ENCODE data around the gene MTCL1. TPM values are rescaled to one million over a fixed set of nuclear protein-coding genes. Genes with fewer than 3 reads are reported as not detected.

The MTCL1 gene
- total RNA-seq, 5 donors from 2014 or later (not counting 1 experiment from before 2014, with no cell fraction given): 0.40 to 0.98 (median 0.83) TPM

- 91% methylated on average over 8 of the region's 9 CpGs for WGBS (ENCODE audit: insufficient coverage)
- Mint-ChIP-seq H3K4me1 (peaks cover 30 to 34% (median 33%) of the 10 kb centered on the region in 3 donors), H3K27ac (no peak overlapping the region), H3K27me3 (no peaks in the 10 kb centered on the region), H3K9me3 (no peaks in the 10 kb centered on the region), H3K36me3 (no peaks in the 10 kb centered on the region), H3K4me3 (no peak overlapping the region)
- Histone ChIP-seq H3K27ac (ENCODE audit: low read length) (no peak overlapping the region), H3K9me3 (no peaks in the 10 kb centered on the region), H3K27me3 (replicated peaks in 1 of 2; ENCODE audit: control insufficient read depth in 2 of 2, extremely low read depth in 1 of 2, insufficient read depth in 2 of 2, low read length in 1 of 2) (no peaks in the 10 kb centered on the region), H3K4me1 (ENCODE audit: control insufficient read depth in 1 of 2, extremely low read depth in 1 of 2, insufficient read depth in 2 of 2, low read length in 2 of 2) (peaks cover 19 to 23% of the 10 kb centered on the region in 2 experiments), H3K4me3 (ENCODE audit: control insufficient read depth in 1 of 2, extremely low read depth in 1 of 2, low read length in 1 of 2) (no peak overlapping the region), H3K36me3 (ENCODE audit: control insufficient read depth in 2 of 2, extremely low read depth in 1 of 2, insufficient read depth in 1 of 2, low read length in 1 of 2) (no peaks in the 10 kb centered on the region)
- CTCF ChIA-PET: no interaction called here
- no peak for DNase-seq
- ATAC-seq (replicated peaks in 1 of 4): no peak
- POLR2A ChIA-PET: no interaction called here
Measured at GRCh38 chr18:8751692-8752091, 46.3 kb downstream of the MTCL1 start.

DNA sequence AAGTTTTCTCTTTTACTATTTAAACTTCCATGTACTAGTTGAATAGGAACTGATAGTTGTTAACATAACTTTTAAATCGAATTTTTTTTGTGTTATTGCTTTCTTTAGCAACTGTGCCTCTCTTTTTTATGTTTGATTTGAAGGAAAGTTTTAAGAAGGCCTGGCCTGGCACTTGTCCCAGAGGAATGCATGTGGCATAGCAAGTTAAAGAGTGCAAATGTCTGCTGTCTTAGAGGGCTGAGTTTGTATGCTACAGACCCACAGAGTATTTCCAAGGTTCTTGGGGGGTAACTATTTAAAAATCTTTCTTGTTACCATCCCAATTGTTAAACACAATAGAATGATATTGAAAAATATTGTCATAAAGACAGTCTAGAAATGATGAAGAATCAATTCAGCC, 47.0 kb downstream of the MTCL1 start:
- H3K9me3 ChIP-seq: no peaks in the 10 kb centered on the region
- no peaks in the 10 kb centered on the region for H3K27me3 ChIP-seq (replicated peaks in 1 of 2; ENCODE audit: control insufficient read depth in 2 of 2, extremely low read depth in 1 of 2, insufficient read depth in 2 of 2, low read length in 1 of 2)
- ATAC-seq (replicated peaks in 1 of 4) (no peak), DNase-seq (no peak)
- H3K27ac ChIP-seq (ENCODE audit: low read length): no peak overlapping the region
- POLR2A ChIA-PET: no interaction called here
- Mint-ChIP-seq H3K9me3 (no peaks in the 10 kb centered on the region), H3K4me1 (peaks cover 35 to 39% (median 38%) of the 10 kb centered on the region in 3 donors), H3K36me3 (no peaks in the 10 kb centered on the region), H3K27me3 (no peaks in the 10 kb centered on the region), H3K27ac (no peak overlapping the region), H3K4me3 (no peak overlapping the region)
- CTCF ChIA-PET: no interaction called here
- no peak overlapping the region for H3K4me3 ChIP-seq (ENCODE audit: control insufficient read depth in 1 of 2, extremely low read depth in 1 of 2, low read length in 1 of 2)
- peaks cover 25 to 28% of the 10 kb centered on the region in 2 experiments for H3K4me1 ChIP-seq (ENCODE audit: control insufficient read depth in 1 of 2, extremely low read depth in 1 of 2, insufficient read depth in 2 of 2, low read length in 2 of 2)
- WGBS (ENCODE audit: insufficient coverage): no CpG with 5 or more reads among the region's 1 CpG
- H3K36me3 ChIP-seq (ENCODE audit: control insufficient read depth in 2 of 2, extremely low read depth in 1 of 2, insufficient read depth in 1 of 2, low read length in 1 of 2): no peaks in the 10 kb centered on the region

GRCh38 chr18:8754995-8755960, 49.9 kb downstream of the MTCL1 start:
- no peaks in the 10 kb centered on the region for H3K36me3 Mint-ChIP-seq
- H3K4me1 Mint-ChIP-seq: peaks cover 34 to 44% (median 41%) of the 10 kb centered on the region in 3 donors
- H3K27ac ChIP-seq (ENCODE audit: low read length): peak overlapping the region; percentile 31
- H3K4me1 ChIP-seq (ENCODE audit: control insufficient read depth in 1 of 2, extremely low read depth in 1 of 2, insufficient read depth in 2 of 2, low read length in 2 of 2): peaks cover 25% of the 10 kb centered on the region in 2 experiments
- no peaks in the 10 kb centered on the region for H3K9me3 Mint-ChIP-seq
- DNase-seq (peak; percentile 14 to 78 (median 61)), ATAC-seq (replicated peaks in 1 of 4) (peak; percentile 95 to 100 (median 100))
- H3K36me3 ChIP-seq (ENCODE audit: control insufficient read depth in 2 of 2, extremely low read depth in 1 of 2, insufficient read depth in 1 of 2, low read length in 1 of 2): no peaks in the 10 kb centered on the region
- peak overlapping the region; percentile 61 to 67 (median 65) for H3K4me3 Mint-ChIP-seq
- H3K27me3 ChIP-seq (replicated peaks in 1 of 2; ENCODE audit: control insufficient read depth in 2 of 2, extremely low read depth in 1 of 2, insufficient read depth in 2 of 2, low read length in 1 of 2): peaks cover 0 to 7% of the 10 kb centered on the region in 2 experiments
- peak overlapping the region; percentile 9 to 40 for H3K4me3 ChIP-seq (ENCODE audit: control insufficient read depth in 1 of 2, extremely low read depth in 1 of 2, low read length in 1 of 2)
- peak overlapping the region; percentile 56 to 69 for H3K27ac Mint-ChIP-seq
- CTCF ChIA-PET: no interaction called here
- H3K9me3 ChIP-seq: no peaks in the 10 kb centered on the region
- POLR2A ChIA-PET: no interaction called here
- WGBS (ENCODE audit: insufficient coverage): 89% methylated on average over 10 of the region's 20 CpGs
- H3K27me3 Mint-ChIP-seq: peaks cover 2 to 12% of the 10 kb centered on the region in 2 donors

DNA sequence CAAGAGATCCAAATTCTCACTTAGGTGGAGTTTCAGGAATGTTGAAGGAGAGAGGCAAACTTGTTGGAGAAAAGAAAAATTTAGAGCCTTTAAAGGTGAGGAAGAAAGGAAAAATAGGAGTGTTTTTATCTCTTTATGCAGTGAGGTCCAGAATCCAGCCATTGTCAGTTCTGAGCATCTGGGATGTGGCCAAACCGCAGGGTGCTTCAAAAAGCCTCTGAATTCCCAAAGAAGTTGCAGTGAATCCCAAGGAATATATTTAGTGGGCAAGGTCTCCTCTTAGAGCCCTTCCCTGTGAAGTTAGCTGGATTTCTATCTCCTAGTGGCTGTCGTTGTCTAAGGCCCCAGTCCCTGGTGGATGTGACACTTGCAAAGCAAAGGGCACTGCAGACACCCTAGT, 51.2 kb downstream of the MTCL1 start:
- ChIA-PET CTCF (no interaction called here), POLR2A (no interaction called here)
- Histone ChIP-seq H3K27ac (ENCODE audit: low read length) (no peak overlapping the region), H3K4me1 (ENCODE audit: control insufficient read depth in 1 of 2, extremely low read depth in 1 of 2, insufficient read depth in 2 of 2, low read length in 2 of 2) (peaks cover 23% of the 10 kb centered on the region in 2 experiments), H3K9me3 (no peaks in the 10 kb centered on the region), H3K27me3 (replicated peaks in 1 of 2; ENCODE audit: control insufficient read depth in 2 of 2, extremely low read depth in 1 of 2, insufficient read depth in 2 of 2, low read length in 1 of 2) (peaks cover 0 to 8% of the 10 kb centered on the region in 2 experiments), H3K36me3 (ENCODE audit: control insufficient read depth in 2 of 2, extremely low read depth in 1 of 2, insufficient read depth in 1 of 2, low read length in 1 of 2) (no peaks in the 10 kb centered on the region), H3K4me3 (ENCODE audit: control insufficient read depth in 1 of 2, extremely low read depth in 1 of 2, low read length in 1 of 2) (no peak overlapping the region)
- WGBS (ENCODE audit: insufficient coverage): 73% methylated on average over 2 of the region's 2 CpGs
- peaks cover 2 to 15% of the 10 kb centered on the region in 2 donors for H3K27me3 Mint-ChIP-seq
- ATAC-seq (replicated peaks in 1 of 4) (no peak), DNase-seq (no peak)
- peaks cover 29 to 41% (median 38%) of the 10 kb centered on the region in 3 donors for H3K4me1 Mint-ChIP-seq
- no peaks in the 10 kb centered on the region for H3K36me3 Mint-ChIP-seq
- no peak overlapping the region for H3K27ac Mint-ChIP-seq
- H3K9me3 Mint-ChIP-seq: peaks cover 3 to 6% (median 4%) of the 10 kb centered on the region in 3 donors
- H3K4me3 Mint-ChIP-seq: no peak overlapping the region

GRCh38 chr18:8757396-8757997, 52.1 kb downstream of the MTCL1 start:
- peaks cover 23% of the 10 kb centered on the region in 2 experiments for H3K4me1 ChIP-seq (ENCODE audit: control insufficient read depth in 1 of 2, extremely low read depth in 1 of 2, insufficient read depth in 2 of 2, low read length in 2 of 2)
- Mint-ChIP-seq H3K27me3 (peaks cover 2 to 22% of the 10 kb centered on the region in 2 donors), H3K27ac (no peak overlapping the region), H3K4me1 (peaks cover 29 to 41% (median 38%) of the 10 kb centered on the region in 3 donors), H3K9me3 (peaks cover 4 to 15% (median 9%) of the 10 kb centered on the region in 3 donors), H3K36me3 (peaks cover 4% of the 10 kb centered on the region), H3K4me3 (no peak overlapping the region)
- no peaks in the 10 kb centered on the region for H3K36me3 ChIP-seq (ENCODE audit: control insufficient read depth in 2 of 2, extremely low read depth in 1 of 2, insufficient read depth in 1 of 2, low read length in 1 of 2)
- 53% methylated on average over 6 of the region's 7 CpGs for WGBS (ENCODE audit: insufficient coverage)
- H3K27ac ChIP-seq (ENCODE audit: low read length): no peak overlapping the region
- DNase-seq (no peak), ATAC-seq (replicated peaks in 1 of 4) (no peak)
- POLR2A ChIA-PET: no interaction called here
- peaks cover 0 to 8% of the 10 kb centered on the region in 2 experiments for H3K27me3 ChIP-seq (replicated peaks in 1 of 2; ENCODE audit: control insufficient read depth in 2 of 2, extremely low read depth in 1 of 2, insufficient read depth in 2 of 2, low read length in 1 of 2)
- CTCF ChIA-PET: no interaction called here
- no peaks in the 10 kb centered on the region for H3K9me3 ChIP-seq
- no peak overlapping the region for H3K4me3 ChIP-seq (ENCODE audit: control insufficient read depth in 1 of 2, extremely low read depth in 1 of 2, low read length in 1 of 2)

DNA sequence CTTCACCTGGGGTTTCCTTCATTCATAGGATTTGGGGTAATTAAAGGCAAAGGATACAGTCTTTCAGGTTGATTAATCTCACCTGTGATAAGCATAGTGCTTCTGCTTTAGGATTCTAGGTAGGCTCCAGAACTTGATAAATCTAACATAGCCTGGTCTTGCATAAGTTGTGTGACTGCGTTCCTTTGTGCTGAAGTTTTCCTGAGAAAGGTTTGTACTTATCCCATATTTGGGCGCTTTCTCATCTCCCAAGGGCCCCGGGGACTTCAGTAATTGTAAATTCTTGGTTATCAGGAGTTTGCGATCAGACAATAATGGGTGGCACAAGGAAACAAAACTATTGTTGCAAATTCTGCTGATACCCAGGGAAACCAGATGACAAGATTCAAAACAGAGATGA, 53.1 kb downstream of the MTCL1 start:
- ChIA-PET POLR2A (no interaction called here), CTCF (no interaction called here)
- Mint-ChIP-seq H3K27ac (no peak overlapping the region), H3K4me1 (peaks cover 29 to 41% (median 38%) of the 10 kb centered on the region in 3 donors), H3K4me3 (no peak overlapping the region), H3K9me3 (peaks cover 4 to 16% (median 10%) of the 10 kb centered on the region in 3 donors), H3K36me3 (peaks cover 5% of the 10 kb centered on the region), H3K27me3 (peaks cover 2 to 24% of the 10 kb centered on the region in 2 donors)
- Histone ChIP-seq H3K4me3 (ENCODE audit: control insufficient read depth in 1 of 2, extremely low read depth in 1 of 2, low read length in 1 of 2) (no peak overlapping the region), H3K4me1 (ENCODE audit: control insufficient read depth in 1 of 2, extremely low read depth in 1 of 2, insufficient read depth in 2 of 2, low read length in 2 of 2) (peaks cover 23% of the 10 kb centered on the region in 2 experiments), H3K36me3 (ENCODE audit: control insufficient read depth in 2 of 2, extremely low read depth in 1 of 2, insufficient read depth in 1 of 2, low read length in 1 of 2) (no peaks in the 10 kb centered on the region), H3K27me3 (replicated peaks in 1 of 2; ENCODE audit: control insufficient read depth in 2 of 2, extremely low read depth in 1 of 2, insufficient read depth in 2 of 2, low read length in 1 of 2) (peaks cover 0 to 10% of the 10 kb centered on the region in 2 experiments), H3K9me3 (no peaks in the 10 kb centered on the region), H3K27ac (ENCODE audit: low read length) (no peak overlapping the region)
- WGBS (ENCODE audit: insufficient coverage): 89% methylated on average over 3 of the region's 4 CpGs
- DNase-seq (no peak), ATAC-seq (replicated peaks in 1 of 4) (no peak)

Data from T-cell (primary cell).